Spleen (tissue), 11 donors: ENCODE data around the gene LYPLA2. TPM values are rescaled to one million over a fixed set of nuclear protein-coding genes. Genes with fewer than 3 reads are reported as not detected.

Experiments used
- DNase-seq: peaks from one replicate; pipeline ENCODE4 v3.0.0-alpha.2; 2020
- H3K27ac ChIP-seq, 8 donors: fragments of 200-600 bp; sonication (generic) in 7 of 8; 1 replicate in 4 of 8; 2 replicates in 4 of 8; pipeline versions ENCODE4 v1.5.0 to v1.8.0; 2016 to 2021; ENCODE audit warnings: inconsistent platforms in 4 of 8, mild to moderate bottlenecking in 4 of 8, moderate library complexity in 1 of 8
- H3K27me3 ChIP-seq, 7 donors: fragments of 200-600 bp; sonication (generic) in 6 of 7; replicated peaks in 1 of 7; 1 replicate in 4 of 7; 2 replicates in 3 of 7; pipeline versions ENCODE4 v1.5.0 to v1.8.0; 2016 to 2021; ENCODE audit warnings: inconsistent platforms in 3 of 7, mild to moderate bottlenecking in 1 of 7
- H3K36me3 ChIP-seq, 6 donors: fragments of 200-600 bp; sonication (generic) in 5 of 6; 1 replicate in 4 of 6; 2 replicates in 2 of 6; pipeline versions ENCODE4 v1.5.0 to v1.8.0; 2016 to 2021; ENCODE audit warnings: inconsistent platforms in 2 of 6
- H3K4me1 ChIP-seq, 6 donors: fragments of 200-600 bp; sonication (generic) in 5 of 6; 1 replicate in 3 of 6; 2 replicates in 3 of 6; pipeline versions ENCODE4 v1.5.0 to v1.8.0; 2016 to 2021; ENCODE audit warnings: inconsistent platforms in 3 of 6
- H3K4me3 ChIP-seq, 8 donors: fragments of 200-600 bp; sonication (generic) in 7 of 8; 1 replicate in 4 of 8; 2 replicates in 4 of 8; pipeline versions ENCODE4 v1.5.0 to v1.8.0; 2016 to 2021; ENCODE audit warnings: inconsistent platforms in 4 of 8, mild to moderate bottlenecking in 4 of 8, moderate library complexity in 2 of 8
- H3K9me3 ChIP-seq, 8 donors: fragments of 200-600 bp; sonication (generic) in 7 of 8; 1 replicate in 4 of 8; 2 replicates in 4 of 8; pipeline versions ENCODE4 v1.5.0 to v1.8.0; 2016 to 2021; ENCODE audit warnings: inconsistent platforms in 4 of 8
- CTCF ChIP-seq, 11 experiments: fragments of 200-600 bp in 7 of 11; fragments of 450-650 bp in 4 of 11; sonication (generic) in 4 of 11; IDR thresholded peaks in 8 of 11; conservative IDR thresholded peaks in 3 of 11; 1 replicate in 7 of 11; 2 replicates in 4 of 11; pipeline versions ENCODE4 v1.4.0 to v1.8.0; 2016 to 2021; ENCODE audit warnings: antibody characterized with exemption in 11 of 11, inconsistent platforms in 4 of 11, mild to moderate bottlenecking in 1 of 11
- POLR2A ChIP-seq, 3 donors: fragments of 450-650 bp; IDR thresholded peaks; one replicate each; pipeline ENCODE4 v1.5.1; 2017; ENCODE audit warnings: antibody characterized with exemption in 3 of 3, mild to moderate bottlenecking in 1 of 3
- POLR2AphosphoS5 ChIP-seq, 3 donors: sonication (generic); formaldehyde crosslinking; IDR thresholded peaks; one replicate each; pipeline ENCODE4 v1.5.1; 2017; ENCODE audit warnings: antibody characterized with exemption in 3 of 3
- WGBS, 5 donors: extraction: QIAGEN DNeasy Blood & Tissue Kit in 3 of 5; methylation state at CpG; one replicate each; pipeline versions ENCODE4 v1.1.5 to v1.1.7; 2013 to 2018; 5-methylcytosine and 5-hydroxymethylcytosine counted together
- intact Hi-C: fragments of 100-400 bp; cut with DNase I; formaldehyde crosslinking; loops from one replicate; pipeline ENCODE4 v1.15.0; 2023; ENCODE audit warnings: low total_unique reads
- polyA plus RNA-seq, 3 donors: library from polyadenylated mRNA; stranded (reverse); fragments of 200-250 nt; gene quantifications; one replicate each; pipeline ENCODE4 v1.2.1, GENCODE V29; 2013
- total RNA-seq, 7 donors: library from RNA; depleted of rRNA in 3 of 7; stranded (reverse); fragments of >200 nt in 3 of 7; fragmentation: NEBNext Ultra II Directional in 4 of 7; extraction: Animal tissue kit (Norgen Biotek cat#: 25700) in 4 of 7; gene quantifications; one replicate each; pipeline versions ENCODE4 v1.1.0 to v1.2.1, GENCODE V29; 2016 to 2021
- donor health status: healthy with polysubstance abuse.
- donor health status: DM: no; HTN: no; CAD: no; lungs with moderate emphysema.
- donor health status: DM: no; HTN: no; CAD: no.
- donor health status: Bipolar disorder and iron deficiency.
- donor health status: healthy.
- donor health status: DM: no; HTN: no; CAD: no.
- donor health status: DM: yes; HTN: yes; CAD: no.

LYPLA2 gene
- total and polyA plus RNA-seq, 10 donors = 46.9 to 87.5 (median 55.8) TPM

- no peak for TF ChIP-seq POLR2A (IDR thresholded peaks at IDR 0.05)
- TF ChIP-seq CTCF (IDR thresholded peaks at IDR 0.05 in 8 of 11, conservative IDR thresholded peaks at IDR 0.05 in 3 of 11) = no peak
- no peak for TF ChIP-seq POLR2AphosphoS5 (IDR thresholded peaks at IDR 0.05)
- Histone ChIP-seq H3K4me3 (no peak overlapping the region), H3K36me3 (peaks cover 0 to 68% (median 35%) of the 10 kb centered on the region in 6 donors), H3K27ac (no peak overlapping the region), H3K4me1 (peaks cover 16 to 36% (median 24%) of the 10 kb centered on the region in 6 donors), H3K27me3 (no peaks in the 10 kb centered on the region), H3K9me3 (no peaks in the 10 kb centered on the region)
- no peak for DNase-seq
- 90 to 95% (median 93%) methylated on average over 3 of the region's 3 CpGs for WGBS, 5 donors
- intact Hi-C loops = no loop called here
These were observed 3.2 kb upstream of the LYPLA2 start for GRCh38 chr1:23787701-23788100.

GRCh38 chr1:23788695-23789094, 2.2 kb upstream of the LYPLA2 start:
- no peak overlapping the region for H3K4me3 ChIP-seq
- peak overlapping the region in 6 of 8 donors; percentile 6 to 91 (median 86) for H3K27ac ChIP-seq
- H3K36me3 ChIP-seq = peaks cover 0 to 68% (median 42%) of the 10 kb centered on the region in 6 donors
- 83 to 96% (median 92%) methylated on average over 3 of the region's 3 CpGs for WGBS, 5 donors
- TF ChIP-seq POLR2AphosphoS5 (IDR thresholded peaks at IDR 0.05) (peak in 1 of 3 donors; percentile 13), POLR2A (IDR thresholded peaks at IDR 0.05) (no peak)
- no peaks in the 10 kb centered on the region for H3K27me3 ChIP-seq
- H3K4me1 ChIP-seq = peaks cover 16 to 43% (median 31%) of the 10 kb centered on the region in 6 donors
- H3K9me3 ChIP-seq = no peaks in the 10 kb centered on the region
- DNase-seq = peak; percentile 34
- intact Hi-C loops = no loop called here

GRCh38 chr1:23791516-23792047, 637 bp downstream of the LYPLA2 start:
- H3K27ac ChIP-seq = peak overlapping the region; percentile 73 to 91 (median 86)
- peak in 2 of 3 donors; percentile 5 to 7 for TF ChIP-seq POLR2AphosphoS5 (IDR thresholded peaks at IDR 0.05)
- no peak for TF ChIP-seq POLR2A (IDR thresholded peaks at IDR 0.05)
- H3K4me3 ChIP-seq = peak overlapping the region; percentile 63 to 87 (median 77)
- H3K9me3 ChIP-seq = no peaks in the 10 kb centered on the region
- intact Hi-C loops = no loop called here
- WGBS, 5 donors = 1 to 4% (median 1%) methylated on average over 13 to 15 of the region's 15 CpGs
- H3K4me1 ChIP-seq = peaks cover 16 to 64% (median 38%) of the 10 kb centered on the region in 6 donors
- H3K27me3 ChIP-seq = no peaks in the 10 kb centered on the region
- peak; percentile 82 for DNase-seq
- H3K36me3 ChIP-seq = peaks cover 0 to 68% (median 47%) of the 10 kb centered on the region in 6 donors

- WGBS, 5 donors = 74 to 84% (median 79%) methylated on average over 11 to 19 of the region's 19 CpGs
- H3K36me3 ChIP-seq = peaks cover 0 to 68% (median 46%) of the 10 kb centered on the region in 6 donors
- H3K27me3 ChIP-seq = no peaks in the 10 kb centered on the region
- H3K27ac ChIP-seq = peak overlapping the region in 6 of 8 donors; percentile 15 to 91 (median 87)
- H3K9me3 ChIP-seq = no peaks in the 10 kb centered on the region
- intact Hi-C loops = no loop called here
- peak overlapping the region in 7 of 8 donors; percentile 64 to 87 (median 78) for H3K4me3 ChIP-seq
- H3K4me1 ChIP-seq = peaks cover 16 to 70% (median 39%) of the 10 kb centered on the region in 6 donors
- peak; percentile 70 for DNase-seq
- TF ChIP-seq POLR2A (IDR thresholded peaks at IDR 0.05) (no peak), CTCF (IDR thresholded peaks at IDR 0.05 in 8 of 11, conservative IDR thresholded peaks at IDR 0.05 in 3 of 11) (no peak), POLR2AphosphoS5 (IDR thresholded peaks at IDR 0.05) (peak in 1 of 3 donors; percentile 26)
These were observed 1.4 kb downstream of the LYPLA2 start for GRCh38 chr1:23792151-23792945.
